K562 (cell line): ENCODE results near the gene CDC5L. TPM values are rescaled to one million over a fixed set of nuclear protein-coding genes. Genes with fewer than 3 reads are reported as not detected.

Experiments used
- CHCHD3 ChIP-seq: fragments of 250-450 bp; sonication (Bioruptor Pico); IDR thresholded peaks from 2 replicates; pipeline ENCODE4 v2.1.2; 2022; ENCODE audit warnings: mild to moderate bottlenecking
- FOSL1 ChIP-seq: fragments of 200-800 bp; sonication (Bioruptor generic); conservative IDR thresholded peaks from 2 replicates; pipeline ENCODE4 v1.6.1; 2016; ENCODE audit warnings: missing genetic modification characterization, missing compliant biosample characterization
- HDAC3 ChIP-seq: fragments of 450-650 bp; IDR thresholded peaks from 2 replicates; pipeline ENCODE4 v1.6.1; 2018; ENCODE audit warnings: borderline replicate concordance, mild to moderate bottlenecking, moderate library complexity; ENCODE audit not compliant: partially characterized antibody
- KLF6 ChIP-seq: fragments of 250-450 bp; sonication (Bioruptor Pico); IDR thresholded peaks from 2 replicates; pipeline ENCODE4 v1.4.0; 2020; ENCODE audit warnings: mild to moderate bottlenecking, moderate library complexity, borderline replicate concordance
- RCOR1 ChIP-seq, 2 experiments: IDR thresholded peaks; 2 replicates each; pipeline ENCODE4 v1.6.1; 2012; ENCODE audit warnings: low read depth in 2 of 2, low read length in 2 of 2, borderline replicate concordance in 1 of 2, improper control_type of control experiment in 1 of 2
- RNF2 ChIP-seq: sonication (generic); IDR thresholded peaks from 2 replicates; pipeline ENCODE4 v1.6.1; 2016
- SMAD1 ChIP-seq: fragments of 150-350 bp; IDR thresholded peaks from 2 replicates; pipeline ENCODE4 v1.6.1; 2014; ENCODE audit warnings: low read length, low read depth; ENCODE audit not compliant: partially characterized antibody
- SUPT5H ChIP-seq: fragments of 450-650 bp; IDR thresholded peaks from 2 replicates; pipeline ENCODE4 v1.6.1; 2016
- ZNF124 ChIP-seq: sonication (generic); formaldehyde crosslinking; IDR thresholded peaks from 2 replicates; pipeline ENCODE4 v1.8.1; 2022; ENCODE audit warnings: missing genetic modification reagents
- ZNF586 ChIP-seq: fragments of 450-650 bp; formaldehyde crosslinking; conservative IDR thresholded peaks from 2 replicates; pipeline ENCODE4 v1.4.0; 2020; ENCODE audit warnings: mild to moderate bottlenecking, moderate library complexity
- polyA plus RNA-seq, 8 experiments: library from polyadenylated mRNA; depleted of rRNA in 4 of 8; stranded (reverse) in 5 of 8; unstranded in 3 of 8; fragments of >200 nt; fragmentation: Nextera tagmentation in 2 of 8; fragmentation: Illumina TruSeq in 1 of 8; extraction: Ambion mirVana in 2 of 8; extraction: Trizol in 1 of 8; gene quantifications; 2 replicates each; pipeline versions ENCODE4 v1.2.1 to v1.2.3, GENCODE V29; 2011 to 2014; ENCODE audit warnings: inconsistent platforms in 1 of 8, missing spikeins in 1 of 8
- total RNA-seq, 7 experiments: library from RNA; depleted of rRNA in 6 of 7; stranded (reverse); fragments of >200 nt in 6 of 7; fragmentation: Illumina TruSeq in 2 of 7; extraction: Trizol in 2 of 7; gene quantifications; 2 replicates each; pipeline versions ENCODE4 v1.2.1 to v1.2.3, GENCODE V29; 2011 to 2021; ENCODE audit warnings: low replicate concordance in 1 of 7
- TF ChIP-seq, protein P1 (sequence below): fragments of 450-650 bp; IDR thresholded peaks from 2 replicates; pipeline ENCODE4 v1.6.1; 2016; ENCODE audit warnings: antibody characterized with exemption
- TF ChIP-seq, protein P2 (sequence below): sonication (generic); formaldehyde crosslinking; IDR thresholded peaks from 2 replicates; pipeline ENCODE4 v1.8.0; 2022; ENCODE audit warnings: missing genetic modification reagents, mild to moderate bottlenecking, borderline replicate concordance
- TF ChIP-seq, protein P3 (sequence below): fragments of 450-650 bp; formaldehyde crosslinking; IDR thresholded peaks from 2 replicates; pipeline ENCODE4 v1.4.0; 2020; ENCODE audit warnings: mild to moderate bottlenecking, moderate library complexity
- TF ChIP-seq, protein P4 (sequence below): sonication (generic); formaldehyde crosslinking; IDR thresholded peaks from 2 replicates; pipeline ENCODE4 v1.8.1; 2022; ENCODE audit warnings: missing genetic modification reagents
- TF ChIP-seq, protein P5 (sequence below): fragments of 450-650 bp; IDR thresholded peaks from one replicate; pipeline ENCODE4 v1.6.1; 2018; ENCODE audit warnings: mild to moderate bottlenecking, moderate library complexity; ENCODE audit not compliant: partially characterized antibody
- TF ChIP-seq, protein P6 (sequence below): fragments of 250-450 bp; sonication (Bioruptor Pico); IDR thresholded peaks from 2 replicates; pipeline ENCODE4 v1.9.0; 2021; ENCODE audit warnings: mild to moderate bottlenecking, inconsistent platforms

The CDC5L gene
- total and polyA plus RNA-seq, 9 of the 15 experiments (the other 6 are each of a cell fraction or from before 2014, with no cell fraction given), result 22.3 to 44.2 (median 30.8) TPM

DNA sequence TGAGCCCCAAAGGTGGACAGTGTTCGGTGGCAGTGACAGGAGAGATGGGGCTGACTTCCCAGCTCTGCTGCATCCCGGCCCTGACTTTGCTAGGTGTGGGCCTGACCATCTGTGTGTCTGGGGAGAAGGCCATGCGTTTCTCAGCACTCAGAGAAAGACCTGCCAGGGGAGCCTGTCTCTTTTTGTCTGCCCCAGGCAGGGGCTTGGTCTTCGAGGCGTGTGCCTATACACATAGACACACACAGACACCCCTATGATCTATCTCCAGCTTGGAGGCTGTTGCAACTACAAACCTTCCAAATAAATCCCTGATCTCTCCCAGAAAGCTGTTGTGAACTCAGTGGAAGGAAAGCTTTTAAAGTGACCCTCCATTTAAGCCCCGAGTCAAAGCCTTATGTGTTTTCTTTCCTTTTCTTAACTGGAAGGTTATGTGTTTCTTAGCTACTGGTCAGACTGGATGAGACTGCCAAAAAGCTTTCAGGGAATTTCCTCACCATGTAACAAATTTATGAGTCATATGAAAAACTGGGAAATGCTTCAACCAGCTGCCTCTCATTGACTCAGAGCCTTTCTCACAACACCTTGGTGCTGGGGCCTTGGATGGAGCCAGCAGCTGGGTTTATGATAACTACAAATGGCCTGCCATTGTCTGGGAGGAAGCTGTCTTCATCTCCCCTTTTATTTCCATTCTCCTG, 102.6 kb downstream of the CDC5L start (continued):
- TF ChIP-seq, protein P1, sequence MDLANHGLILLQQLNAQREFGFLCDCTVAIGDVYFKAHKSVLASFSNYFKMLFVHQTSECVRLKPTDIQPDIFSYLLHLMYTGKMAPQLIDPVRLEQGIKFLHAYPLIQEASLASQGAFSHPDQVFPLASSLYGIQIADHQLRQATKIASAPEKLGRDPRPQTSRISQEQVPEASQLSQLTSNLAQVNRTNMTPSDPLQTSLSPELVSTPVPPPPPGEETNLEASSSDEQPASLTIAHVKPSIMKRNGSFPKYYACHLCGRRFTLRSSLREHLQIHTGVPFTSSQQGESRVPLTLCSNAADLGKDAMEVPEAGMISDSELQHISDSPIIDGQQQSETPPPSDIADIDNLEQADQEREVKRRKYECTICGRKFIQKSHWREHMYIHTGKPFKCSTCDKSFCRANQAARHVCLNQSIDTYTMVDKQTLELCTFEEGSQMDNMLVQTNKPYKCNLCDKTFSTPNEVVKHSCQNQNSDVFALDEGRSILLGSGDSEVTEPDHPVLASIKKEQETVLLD, result no peak
- TF ChIP-seq, protein P2, sequence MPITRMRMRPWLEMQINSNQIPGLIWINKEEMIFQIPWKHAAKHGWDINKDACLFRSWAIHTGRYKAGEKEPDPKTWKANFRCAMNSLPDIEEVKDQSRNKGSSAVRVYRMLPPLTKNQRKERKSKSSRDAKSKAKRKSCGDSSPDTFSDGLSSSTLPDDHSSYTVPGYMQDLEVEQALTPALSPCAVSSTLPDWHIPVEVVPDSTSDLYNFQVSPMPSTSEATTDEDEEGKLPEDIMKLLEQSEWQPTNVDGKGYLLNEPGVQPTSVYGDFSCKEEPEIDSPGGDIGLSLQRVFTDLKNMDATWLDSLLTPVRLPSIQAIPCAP (CRISPR knock-in tag), result no peak
- TF ChIP-seq SMAD1 (no peak), SUPT5H (no peak), ZNF586 (CRISPR knock-in tag) (no peak), ZNF124 (CRISPR knock-in tag) (no peak), RCOR1 (IDR thresholded peaks at IDR 0.05; ENCODE audit: borderline replicate concordance in 1 of 2, low read depth in 2 of 2, low read length in 2 of 2) (no peak), FOSL1 (tag) (peak; percentile 65; the same call in 1 of the 2 replicates), KLF6 (no peak), CHCHD3 (CRISPR knock-in tag) (no peak), HDAC3 (no peak), RNF2 (no peak)
- TF ChIP-seq, protein P3, sequence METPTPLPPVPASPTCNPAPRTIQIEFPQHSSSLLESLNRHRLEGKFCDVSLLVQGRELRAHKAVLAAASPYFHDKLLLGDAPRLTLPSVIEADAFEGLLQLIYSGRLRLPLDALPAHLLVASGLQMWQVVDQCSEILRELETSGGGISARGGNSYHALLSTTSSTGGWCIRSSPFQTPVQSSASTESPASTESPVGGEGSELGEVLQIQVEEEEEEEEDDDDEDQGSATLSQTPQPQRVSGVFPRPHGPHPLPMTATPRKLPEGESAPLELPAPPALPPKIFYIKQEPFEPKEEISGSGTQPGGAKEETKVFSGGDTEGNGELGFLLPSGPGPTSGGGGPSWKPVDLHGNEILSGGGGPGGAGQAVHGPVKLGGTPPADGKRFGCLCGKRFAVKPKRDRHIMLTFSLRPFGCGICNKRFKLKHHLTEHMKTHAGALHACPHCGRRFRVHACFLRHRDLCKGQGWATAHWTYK, result no peak
- TF ChIP-seq, protein P4, sequence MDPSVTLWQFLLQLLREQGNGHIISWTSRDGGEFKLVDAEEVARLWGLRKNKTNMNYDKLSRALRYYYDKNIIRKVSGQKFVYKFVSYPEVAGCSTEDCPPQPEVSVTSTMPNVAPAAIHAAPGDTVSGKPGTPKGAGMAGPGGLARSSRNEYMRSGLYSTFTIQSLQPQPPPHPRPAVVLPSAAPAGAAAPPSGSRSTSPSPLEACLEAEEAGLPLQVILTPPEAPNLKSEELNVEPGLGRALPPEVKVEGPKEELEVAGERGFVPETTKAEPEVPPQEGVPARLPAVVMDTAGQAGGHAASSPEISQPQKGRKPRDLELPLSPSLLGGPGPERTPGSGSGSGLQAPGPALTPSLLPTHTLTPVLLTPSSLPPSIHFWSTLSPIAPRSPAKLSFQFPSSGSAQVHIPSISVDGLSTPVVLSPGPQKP, result no peak
- TF ChIP-seq, protein P5, sequence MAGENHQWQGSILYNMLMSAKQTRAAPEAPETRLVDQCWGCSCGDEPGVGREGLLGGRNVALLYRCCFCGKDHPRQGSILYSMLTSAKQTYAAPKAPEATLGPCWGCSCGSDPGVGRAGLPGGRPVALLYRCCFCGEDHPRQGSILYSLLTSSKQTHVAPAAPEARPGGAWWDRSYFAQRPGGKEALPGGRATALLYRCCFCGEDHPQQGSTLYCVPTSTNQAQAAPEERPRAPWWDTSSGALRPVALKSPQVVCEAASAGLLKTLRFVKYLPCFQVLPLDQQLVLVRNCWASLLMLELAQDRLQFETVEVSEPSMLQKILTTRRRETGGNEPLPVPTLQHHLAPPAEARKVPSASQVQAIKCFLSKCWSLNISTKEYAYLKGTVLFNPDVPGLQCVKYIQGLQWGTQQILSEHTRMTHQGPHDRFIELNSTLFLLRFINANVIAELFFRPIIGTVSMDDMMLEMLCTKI, result no peak
- TF ChIP-seq, protein P6, sequence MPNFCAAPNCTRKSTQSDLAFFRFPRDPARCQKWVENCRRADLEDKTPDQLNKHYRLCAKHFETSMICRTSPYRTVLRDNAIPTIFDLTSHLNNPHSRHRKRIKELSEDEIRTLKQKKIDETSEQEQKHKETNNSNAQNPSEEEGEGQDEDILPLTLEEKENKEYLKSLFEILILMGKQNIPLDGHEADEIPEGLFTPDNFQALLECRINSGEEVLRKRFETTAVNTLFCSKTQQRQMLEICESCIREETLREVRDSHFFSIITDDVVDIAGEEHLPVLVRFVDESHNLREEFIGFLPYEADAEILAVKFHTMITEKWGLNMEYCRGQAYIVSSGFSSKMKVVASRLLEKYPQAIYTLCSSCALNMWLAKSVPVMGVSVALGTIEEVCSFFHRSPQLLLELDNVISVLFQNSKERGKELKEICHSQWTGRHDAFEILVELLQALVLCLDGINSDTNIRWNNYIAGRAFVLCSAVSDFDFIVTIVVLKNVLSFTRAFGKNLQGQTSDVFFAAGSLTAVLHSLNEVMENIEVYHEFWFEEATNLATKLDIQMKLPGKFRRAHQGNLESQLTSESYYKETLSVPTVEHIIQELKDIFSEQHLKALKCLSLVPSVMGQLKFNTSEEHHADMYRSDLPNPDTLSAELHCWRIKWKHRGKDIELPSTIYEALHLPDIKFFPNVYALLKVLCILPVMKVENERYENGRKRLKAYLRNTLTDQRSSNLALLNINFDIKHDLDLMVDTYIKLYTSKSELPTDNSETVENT, result no peak
